ENCODE results near the gene RBBP5. TPM values are rescaled to one million over a fixed set of nuclear protein-coding genes. Genes with fewer than 3 reads are reported as not detected.

The RBBP5 gene
- total RNA-seq, 1 experiment from 2014 or later = 23.8 TPM

GRCh38 chr1:205150651-205151428 is 29.1 kb upstream of the RBBP5 start:
- Mint-ChIP-seq H3K4me3 (no peak overlapping the region), H3K9me3 (peaks cover 9% of the 10 kb centered on the region), H3K36me3 (peaks cover 39% of the 10 kb centered on the region), H3K27ac (no peak overlapping the region), H3K27me3 (ENCODE audit: low read depth) (no peaks in the 10 kb centered on the region), H3K4me1 (no peaks in the 10 kb centered on the region)
- TF ChIP-seq ZNF423 (CRISPR knock-in tag; IDR thresholded peaks at IDR 0.05) (no peak), ZBTB43 (CRISPR knock-in tag; IDR thresholded peaks at IDR 0.05) (no peak), SOX15 (CRISPR knock-in tag; IDR thresholded peaks at IDR 0.05) (no peak), ZNF232 (CRISPR knock-in tag; IDR thresholded peaks at IDR 0.05) (no peak), ESRRA (CRISPR knock-in tag; IDR thresholded peaks at IDR 0.05; ENCODE audit: borderline replicate concordance) (no peak), PRDM15 (CRISPR knock-in tag; IDR thresholded peaks at IDR 0.05) (no peak), E2F1 (CRISPR knock-in tag; IDR thresholded peaks at IDR 0.05) (no peak), ATF2 (CRISPR knock-in tag; IDR thresholded peaks at IDR 0.05; ENCODE audit: borderline replicate concordance, low read depth) (no peak), HMGXB4 (CRISPR knock-in tag; IDR thresholded peaks at IDR 0.05) (no peak), CTCF (IDR thresholded peaks at IDR 0.05) (no peak), SMAD4 (CRISPR knock-in tag; IDR thresholded peaks at IDR 0.05) (no peak), CREB1 (CRISPR knock-in tag; IDR thresholded peaks at IDR 0.05) (no peak)
- ChIA-PET CTCF (interaction anchor here (0.9 kb wide), 3 partner anchors 9 to 378 kb away, joined by 3 to 5 read pairs (median 3); no protein-coding TSS in a partner anchor), POLR2A (no interaction called here)
- DNase-seq (ENCODE audit: low spot score) (no peak), ATAC-seq (no peak)
